GM21447 (cell line): ENCODE measurements around the gene SAMD5.

ENCODE experiments used
- ATAC-seq: cut with Tn5 transposase; IDR thresholded peaks from one replicate; pipeline ENCODE4 v1.9.1; 2021; ENCODE audit not compliant: unreplicated experiment

SAMD5 gene

DNA sequence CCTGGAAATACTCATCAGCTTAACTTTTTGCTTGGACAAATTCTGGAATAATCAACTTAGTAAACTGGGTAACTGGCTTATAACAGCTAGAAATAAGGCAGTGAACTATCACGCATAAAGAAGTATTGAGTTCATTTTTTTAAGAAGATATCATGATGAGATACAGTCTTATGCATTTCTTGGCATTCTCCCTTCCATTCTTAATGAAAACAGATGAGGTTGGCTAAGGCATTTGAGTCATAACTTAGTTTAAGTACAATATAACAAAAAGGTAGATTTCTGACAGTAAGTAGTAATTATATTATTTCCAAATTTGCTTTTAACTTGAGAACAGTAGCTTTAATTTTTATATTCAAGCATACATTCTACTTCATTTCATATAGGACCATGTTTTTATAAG is 56.1 kb downstream of the SAMD5 start:
- ATAC-seq, result no peak

DNA sequence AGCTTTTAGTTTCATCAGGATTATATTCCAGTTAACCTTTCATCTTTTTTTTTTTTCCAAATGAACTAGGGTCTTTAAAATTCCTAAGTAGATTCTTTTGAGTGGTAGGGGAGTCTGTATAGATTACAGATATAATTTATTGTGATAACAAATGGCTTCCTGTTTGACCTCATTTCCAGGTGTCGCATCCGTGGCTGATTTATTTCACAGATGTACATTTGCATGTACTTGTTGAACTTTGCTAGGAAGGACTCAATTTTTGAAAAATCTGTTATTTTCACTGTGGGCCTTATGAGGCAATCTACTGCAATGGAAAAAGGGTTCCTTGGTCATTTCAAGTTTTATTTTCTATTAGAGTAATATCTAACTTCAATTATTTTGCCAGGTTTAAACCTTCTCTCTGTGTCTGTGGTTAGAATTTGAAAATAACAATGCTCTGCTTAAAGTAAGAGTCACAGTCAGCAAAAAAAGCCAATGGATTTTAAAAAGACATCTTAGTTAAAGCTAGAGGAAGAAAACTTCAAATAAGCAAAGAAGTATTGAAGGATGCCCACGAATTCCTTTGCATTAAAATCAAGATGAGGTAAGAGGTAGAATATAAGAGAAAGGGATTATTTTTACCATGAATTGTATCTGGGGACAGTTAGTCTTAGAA is 57.9 kb downstream of the SAMD5 start:
- no peak for ATAC-seq

DNA sequence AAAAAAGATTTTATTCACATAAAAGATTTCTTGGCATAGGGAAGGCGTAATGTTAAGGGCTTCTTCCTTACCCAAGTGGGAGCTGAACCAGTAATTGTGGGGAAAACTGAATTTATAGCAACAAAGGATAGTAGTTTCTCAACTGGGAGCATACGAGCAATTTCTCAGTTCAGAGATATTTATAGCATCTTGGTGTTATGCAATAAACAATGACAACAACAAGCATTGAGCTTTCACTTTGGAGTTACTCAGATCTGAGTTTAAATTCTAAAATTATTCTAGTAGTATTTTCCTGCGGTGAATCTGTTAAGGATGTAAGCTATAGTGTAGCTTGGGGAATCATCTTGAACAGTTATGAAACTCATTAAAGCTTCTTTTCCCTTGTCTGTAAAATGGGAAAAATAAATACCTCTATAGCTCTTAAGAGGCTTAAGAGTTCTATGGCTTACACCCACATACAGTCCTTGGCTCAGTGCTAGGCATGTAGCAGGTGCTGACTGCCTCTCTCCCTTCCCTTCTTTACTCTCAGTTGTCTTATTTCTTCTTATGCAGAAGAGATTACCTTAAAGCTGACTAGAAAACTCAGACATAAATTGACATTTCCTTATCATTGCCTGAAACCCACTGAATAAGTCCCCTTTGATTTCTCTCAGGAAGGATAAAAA is 58.8 kb downstream of the SAMD5 start:
- ATAC-seq, result no peak

DNA sequence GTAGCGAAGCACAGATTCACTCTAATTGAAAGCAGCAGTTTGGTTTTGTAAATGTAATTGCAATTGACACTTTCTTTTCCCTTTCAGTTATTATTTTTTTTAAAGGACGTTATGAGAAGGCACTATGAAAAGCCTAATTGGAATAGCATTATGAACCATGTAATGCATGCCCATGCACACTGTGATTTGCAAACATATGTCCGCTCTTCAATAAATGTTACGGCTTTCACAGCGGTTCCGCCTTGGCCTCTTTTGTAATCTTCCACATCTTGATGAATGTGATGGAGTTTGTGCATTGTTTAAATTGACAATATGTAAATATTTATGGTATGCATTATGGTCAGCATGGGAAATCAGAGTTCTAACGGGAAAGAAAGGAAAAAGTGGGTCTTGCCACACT is 61.3 kb downstream of the SAMD5 start:
- ATAC-seq, result no peak

DNA sequence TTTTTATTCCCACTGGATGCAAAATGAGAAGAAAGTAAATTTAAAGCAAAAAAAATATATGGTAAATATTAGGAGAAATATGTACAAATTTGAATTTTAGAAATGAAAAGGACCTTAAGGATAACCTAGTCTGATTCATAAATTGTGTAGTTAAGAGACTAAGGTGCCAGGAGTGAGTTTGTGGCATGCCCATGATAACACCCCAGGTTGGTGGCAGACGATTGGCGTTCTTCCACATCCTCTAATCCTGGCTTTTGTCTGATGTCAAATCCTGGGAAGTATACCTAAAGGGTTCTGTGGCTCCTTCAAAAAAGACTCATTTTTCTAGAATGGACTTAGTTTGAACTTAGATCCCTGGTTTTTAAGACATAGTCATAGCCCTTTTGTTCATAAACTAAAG is 62.2 kb downstream of the SAMD5 start:
- ATAC-seq, result no peak

DNA sequence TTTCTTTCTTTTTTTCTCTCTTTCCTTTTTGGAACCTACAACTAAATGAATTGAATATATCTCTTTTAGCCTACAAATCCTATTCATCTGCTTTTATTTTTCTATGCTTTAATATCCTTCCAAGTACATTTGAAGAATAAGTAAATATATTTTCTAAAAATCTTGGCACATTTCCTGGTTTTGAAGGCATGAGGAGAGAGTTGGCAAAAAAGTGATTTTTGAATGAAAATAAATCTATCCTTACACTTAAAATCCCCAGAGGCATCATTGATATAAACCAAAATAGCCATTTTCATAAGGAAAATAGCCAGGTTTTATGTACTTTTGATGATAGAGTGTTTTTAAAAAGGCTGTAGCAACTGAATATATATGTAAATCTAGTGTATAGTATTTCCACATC is 69.0 kb downstream of the SAMD5 start:
- no peak for ATAC-seq

DNA sequence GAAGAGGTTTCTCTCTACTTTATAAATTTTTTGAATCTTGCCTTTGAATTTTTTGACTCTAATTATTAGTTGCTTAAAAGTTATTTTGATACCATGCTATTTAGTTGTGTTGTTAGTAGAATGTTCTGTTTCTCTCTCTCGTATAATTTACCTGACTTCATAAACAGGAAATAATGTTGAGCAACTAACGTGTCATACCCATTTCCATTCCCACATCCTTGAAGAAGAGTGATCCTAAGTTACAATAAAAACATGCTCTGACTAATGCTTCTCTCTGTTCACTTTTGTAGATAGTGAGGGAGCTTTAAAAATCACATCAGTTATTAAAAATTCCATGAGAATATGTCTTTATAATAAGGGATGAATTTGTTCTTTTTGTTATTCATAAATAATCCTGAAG is 69.7 kb downstream of the SAMD5 start:
- ATAC-seq, result no peak

DNA sequence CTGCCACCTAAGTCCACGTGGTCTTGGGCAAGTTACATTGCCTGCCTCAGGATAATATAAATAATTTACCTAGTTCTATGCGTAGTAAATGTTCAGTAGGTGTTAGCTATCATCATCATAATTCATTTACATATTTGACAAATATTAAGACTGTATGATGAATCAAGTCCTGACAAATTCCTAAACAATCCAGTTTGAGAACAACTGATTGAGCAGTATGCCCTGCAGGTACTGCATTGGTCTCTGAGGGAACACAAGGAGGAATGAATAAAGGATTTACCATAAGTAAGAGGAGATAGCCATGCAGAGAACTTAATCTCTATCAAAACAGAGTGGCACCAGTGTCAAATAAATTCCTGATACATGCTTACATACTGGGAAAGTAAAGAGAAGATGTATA is 70.4 kb downstream of the SAMD5 start:
- ATAC-seq, result no peak

DNA sequence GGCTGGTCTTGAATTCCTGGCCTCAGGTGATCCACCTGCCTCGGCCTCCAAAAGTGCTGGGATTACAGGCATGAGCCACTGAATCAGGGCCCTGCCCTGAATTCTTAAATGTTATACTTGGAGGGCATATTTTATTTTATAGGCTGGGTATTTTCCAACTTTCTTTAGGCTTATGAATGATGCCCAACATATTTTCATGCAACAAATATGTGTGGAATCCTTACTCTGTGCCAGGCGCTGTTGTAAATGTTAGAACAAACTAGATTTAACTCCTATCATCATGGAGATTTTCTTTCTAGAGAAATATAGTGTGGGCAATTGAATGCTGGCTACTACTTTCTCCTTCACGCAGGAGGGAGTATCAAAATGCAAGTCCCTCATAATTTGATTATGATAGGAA is 71.2 kb downstream of the SAMD5 start:
- ATAC-seq, result no peak

DNA sequence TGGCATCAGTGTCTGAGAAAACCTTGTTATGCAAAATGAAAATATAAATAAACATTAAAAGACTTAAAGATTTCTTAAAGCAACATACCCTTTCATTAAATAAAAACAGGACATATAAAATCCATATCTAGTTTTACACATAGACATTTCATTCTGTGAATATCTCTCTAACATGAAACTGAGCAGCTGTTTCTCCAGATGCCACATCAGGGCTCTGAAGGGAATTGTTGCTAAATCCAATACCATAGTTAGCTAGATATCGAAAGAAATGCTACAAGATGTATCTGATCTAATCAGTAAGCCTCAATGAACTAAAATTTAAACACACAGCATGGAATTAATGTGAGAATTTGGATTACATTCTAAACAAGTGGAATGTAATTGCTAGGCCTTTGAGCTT is 74.5 kb downstream of the SAMD5 start:
- no peak for ATAC-seq

DNA sequence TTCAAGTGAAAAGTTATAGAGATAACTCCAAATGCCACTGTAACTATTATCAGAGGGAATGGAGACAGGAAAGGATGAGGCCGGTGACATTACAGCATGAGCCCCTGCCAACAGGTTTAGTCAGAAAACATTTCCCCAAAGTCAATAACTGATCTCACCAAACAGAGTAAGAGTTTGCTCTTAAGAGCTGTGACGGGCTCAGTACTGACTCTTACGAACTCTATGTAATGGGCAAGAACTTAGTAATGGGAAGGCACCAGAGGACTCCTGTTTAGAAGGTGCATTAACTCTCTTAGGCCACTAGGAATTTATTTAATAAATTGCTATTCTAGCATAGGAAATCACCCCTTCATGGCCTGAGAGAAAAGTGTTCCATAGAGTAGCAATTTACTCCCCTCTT is 76.8 kb downstream of the SAMD5 start:
- no peak for ATAC-seq

DNA sequence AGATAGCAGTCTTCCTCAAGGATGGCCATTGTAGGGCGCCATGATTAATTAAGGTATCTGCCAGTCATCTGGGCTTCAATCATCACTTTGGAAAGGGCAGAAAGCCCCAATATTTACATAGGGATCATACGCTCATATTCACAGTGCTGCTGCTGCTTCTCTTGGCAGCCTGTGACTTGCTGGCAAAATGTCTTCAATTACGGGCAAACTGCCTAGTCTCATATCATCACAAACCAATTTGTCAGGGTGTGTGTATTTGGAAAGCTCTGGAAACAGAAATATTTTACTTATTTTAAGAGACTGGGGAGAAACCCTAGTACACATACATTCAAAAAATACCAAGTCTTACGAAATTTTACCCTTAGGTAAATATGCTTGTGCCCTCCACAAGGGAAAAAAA is 77.6 kb downstream of the SAMD5 start:
- no peak for ATAC-seq

DNA sequence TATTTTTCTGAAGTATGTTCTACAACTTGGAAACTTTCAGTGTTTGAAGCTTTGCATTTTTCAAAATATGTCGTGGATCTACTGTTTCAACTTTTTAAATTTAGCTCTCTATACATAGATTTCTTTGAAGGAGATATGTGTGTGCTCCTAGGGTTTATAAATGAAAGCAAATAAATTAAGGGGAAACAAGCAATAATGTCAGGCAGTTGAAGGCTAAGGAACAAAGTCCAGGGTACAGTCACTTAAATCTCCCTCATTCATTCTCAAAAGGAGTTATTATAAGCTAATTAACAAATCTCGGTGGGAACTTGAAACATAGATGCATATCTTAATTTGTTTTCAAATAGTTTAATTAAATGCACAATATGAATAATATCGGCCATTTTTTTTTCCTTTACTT is 79.4 kb downstream of the SAMD5 start:
- no peak for ATAC-seq

DNA sequence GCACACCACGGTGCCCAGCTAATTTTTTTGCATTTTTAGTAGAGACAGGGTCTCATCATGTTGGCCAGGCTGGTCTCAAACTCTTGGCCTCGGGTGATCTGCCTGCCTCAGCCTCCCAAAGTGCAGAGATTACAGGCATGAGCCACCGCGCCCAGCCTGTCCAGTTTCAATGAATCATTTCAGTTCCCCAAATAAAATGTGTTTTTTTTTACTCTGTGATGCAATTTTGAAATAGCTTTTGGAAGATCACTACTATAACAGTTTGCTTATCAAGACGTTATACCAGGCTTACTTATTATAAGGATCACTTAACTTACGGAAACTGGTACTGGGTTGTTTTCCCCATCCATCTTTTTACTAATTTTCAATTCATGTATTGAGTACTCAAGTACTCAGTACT is 80.0 kb downstream of the SAMD5 start:
- ATAC-seq, result no peak

DNA sequence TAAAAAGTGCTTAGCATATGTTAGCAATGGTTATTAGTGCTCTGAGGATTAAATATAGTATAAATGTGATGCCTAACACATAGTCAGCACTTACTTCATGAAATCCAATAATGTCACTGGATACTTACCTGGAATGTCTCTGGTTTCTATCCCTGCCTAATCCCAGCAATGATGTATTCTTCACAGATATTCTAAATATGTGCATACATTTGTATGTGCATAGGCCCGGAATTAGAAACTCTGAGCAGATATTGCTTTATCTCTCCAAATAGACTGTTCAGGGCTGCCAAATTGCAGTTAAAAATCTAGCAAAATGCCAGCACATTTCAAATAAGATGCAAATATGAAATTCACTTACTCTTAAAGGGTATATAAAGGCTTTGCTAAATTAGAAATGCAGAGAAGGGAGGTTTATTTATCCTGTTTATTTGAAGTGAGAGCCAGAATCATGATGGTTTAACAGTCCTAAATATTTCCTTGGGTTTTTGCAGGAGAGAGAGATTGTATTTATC is 81.3 kb downstream of the SAMD5 start:
- no peak for ATAC-seq

DNA sequence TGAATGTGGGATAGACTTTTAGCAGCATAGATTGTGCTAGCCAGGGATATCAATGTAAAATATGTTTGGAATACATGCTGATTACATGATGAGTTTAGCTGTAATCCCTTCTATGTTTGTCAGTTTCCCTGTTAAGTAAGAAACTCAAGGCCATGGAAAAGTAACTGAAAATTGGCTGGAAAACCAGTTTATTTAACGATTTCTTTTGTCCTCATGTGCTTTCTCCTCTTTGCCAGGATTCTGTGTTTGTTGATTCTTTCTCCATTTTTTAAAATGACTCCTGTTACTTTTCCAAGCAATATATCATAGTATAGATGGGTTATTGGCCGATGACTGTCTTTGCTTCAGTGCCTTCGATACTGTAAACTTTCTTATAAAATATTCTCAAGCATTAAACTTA is 87.5 kb downstream of the SAMD5 start:
- ATAC-seq, result no peak

DNA sequence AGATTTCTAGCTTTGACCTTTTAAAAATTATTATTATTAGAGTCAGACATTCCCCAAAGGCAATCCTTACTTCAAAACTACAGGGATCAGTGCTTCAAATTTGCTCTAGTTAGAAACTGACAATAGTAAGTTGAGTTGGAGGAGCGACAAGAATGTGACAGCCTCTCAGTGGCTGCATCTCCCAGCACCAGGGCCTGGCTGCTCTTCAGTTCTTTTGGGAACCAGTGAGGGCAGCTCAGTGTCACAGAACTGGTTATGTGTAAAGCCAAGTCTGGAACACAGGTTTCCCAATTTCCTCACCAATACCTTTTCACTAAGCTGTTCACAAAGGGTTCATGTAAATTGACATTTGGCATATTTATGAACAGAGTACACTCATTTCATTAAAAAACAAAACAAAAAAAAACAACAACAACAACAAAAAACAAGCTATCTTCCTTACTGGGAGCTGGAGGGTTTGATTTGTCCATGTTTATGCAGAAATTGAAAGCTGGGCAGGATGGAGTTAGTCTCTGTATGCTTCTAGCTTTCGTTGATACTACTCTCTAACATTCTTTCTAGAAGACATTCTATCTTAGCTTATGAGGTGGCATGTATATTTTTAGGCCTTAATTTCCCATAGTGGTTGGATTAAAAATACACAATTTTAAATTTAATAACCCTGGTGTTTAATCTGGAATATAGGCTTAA is 95.0 kb downstream of the SAMD5 start:
- no peak for ATAC-seq

DNA sequence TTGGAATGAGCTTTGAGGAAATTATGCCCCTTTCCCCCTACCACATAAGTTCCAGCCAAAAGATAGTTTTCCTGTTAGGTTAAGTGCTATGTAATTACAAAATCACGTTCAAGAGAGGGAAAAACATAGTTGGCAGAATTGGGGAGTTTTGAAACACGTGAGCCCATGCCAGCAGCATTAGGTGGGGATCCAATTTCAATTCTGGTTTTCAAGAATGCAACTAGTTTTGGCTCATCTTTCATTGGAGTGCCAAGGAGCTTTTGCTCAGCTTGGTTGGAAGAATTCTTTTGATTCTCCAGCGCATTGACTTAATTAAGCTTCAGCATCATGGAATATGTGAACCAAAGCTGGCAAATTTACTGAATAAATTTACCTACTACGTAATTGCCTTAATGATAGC is 95.9 kb downstream of the SAMD5 start:
- ATAC-seq, result no peak

DNA sequence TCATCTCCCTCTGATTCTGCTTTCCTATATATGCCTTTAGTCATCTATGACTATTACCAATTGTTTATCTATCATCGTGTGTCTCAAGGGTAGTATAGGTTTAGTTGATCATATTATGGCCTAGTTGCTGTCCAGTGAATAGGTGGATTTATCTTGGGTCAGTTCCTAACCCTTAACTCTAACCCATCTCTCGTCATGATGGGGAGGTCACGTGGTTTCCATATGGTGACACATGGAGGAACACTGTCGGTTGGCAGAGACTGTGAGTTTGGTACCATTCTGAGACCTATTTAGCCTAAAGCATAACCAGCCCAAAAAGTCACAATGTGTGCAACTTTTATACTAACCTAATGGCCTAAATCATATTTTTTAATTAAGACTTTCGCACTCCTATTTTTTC is 103.5 kb downstream of the SAMD5 start:
- ATAC-seq, result no peak

DNA sequence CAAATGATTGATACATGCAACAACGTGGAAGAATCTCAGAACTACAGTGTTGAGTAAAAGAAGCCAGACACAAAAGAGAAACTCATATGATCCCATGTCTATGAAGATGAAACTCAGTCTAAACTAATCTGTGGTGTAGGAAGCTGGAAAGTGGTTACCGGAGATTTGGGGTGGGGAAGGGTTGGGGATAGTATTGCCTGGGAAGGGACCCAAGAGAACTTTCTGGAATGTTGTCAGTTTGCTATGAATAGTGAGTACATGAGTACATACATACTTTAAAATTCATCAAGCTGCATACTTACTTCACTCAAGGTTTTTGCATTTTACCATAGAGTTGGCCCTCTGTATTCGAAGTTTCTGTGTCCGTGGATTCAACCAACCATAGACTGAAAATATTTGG is 106.0 kb downstream of the SAMD5 start:
- no peak for ATAC-seq

DNA sequence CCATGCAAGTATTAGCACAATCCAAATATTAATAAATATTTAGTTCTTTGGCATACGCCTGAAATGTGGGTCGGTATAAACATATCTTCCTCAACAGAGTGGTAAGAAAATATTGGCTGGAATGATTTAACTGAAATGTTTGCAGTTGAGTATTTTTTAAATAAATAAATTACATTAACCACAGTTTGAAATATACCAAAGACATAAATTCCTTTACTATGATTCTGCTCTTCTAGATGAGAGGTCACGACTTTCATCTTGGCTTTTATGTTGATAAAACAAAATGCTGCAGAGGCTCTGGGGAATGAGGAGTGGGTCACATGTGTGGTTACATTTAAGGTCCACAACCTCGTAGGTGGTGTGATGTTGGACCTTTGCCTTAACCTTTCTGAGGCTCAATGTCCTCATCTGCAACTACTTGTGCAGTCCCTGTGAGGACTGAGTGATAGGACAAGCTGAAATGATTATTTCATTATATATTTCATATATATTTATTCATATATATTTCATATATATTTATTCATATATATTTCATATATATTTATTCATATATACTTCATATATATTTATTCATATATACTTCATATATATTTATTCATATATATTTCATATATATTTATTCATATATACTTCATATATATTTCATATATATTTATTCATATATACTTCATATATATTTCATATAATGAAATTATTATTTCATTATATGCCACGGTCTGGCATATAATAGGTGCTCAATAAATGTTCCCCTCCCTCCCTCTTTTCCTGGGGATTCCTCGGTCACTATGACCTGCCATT is 107.4 kb downstream of the SAMD5 start:
- no peak for ATAC-seq

DNA sequence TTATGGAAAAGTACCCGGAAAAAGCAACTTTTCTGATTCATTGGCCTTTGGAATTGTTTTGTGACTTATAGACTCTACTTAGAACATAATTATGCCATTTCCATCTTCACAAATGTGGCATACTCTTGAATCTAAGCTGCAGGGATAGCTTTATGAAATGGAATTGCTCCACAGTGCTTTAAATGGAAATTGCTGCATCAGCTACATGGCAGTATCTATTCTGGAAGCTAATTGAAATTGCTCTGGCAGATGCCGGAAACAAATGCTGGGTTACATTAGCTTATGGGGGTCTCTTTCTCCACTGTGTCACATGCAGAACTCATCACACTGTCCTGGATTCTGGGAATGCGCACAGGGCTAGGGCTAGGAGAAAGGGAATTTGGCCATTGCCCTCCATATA is 108.9 kb downstream of the SAMD5 start:
- ATAC-seq, result no peak
